Vagina (tissue), 2 donors: ENCODE data around the gene SLC9A9.

Experiments
- POLR2A ChIP-seq, 2 donors: fragments of 450-650 bp; IDR thresholded peaks; one replicate each; pipeline ENCODE4 v1.6.1; 2017; ENCODE audit warnings: antibody characterized with exemption in 2 of 2, mild to moderate bottlenecking in 2 of 2, moderate library complexity in 2 of 2
- POLR2AphosphoS5 ChIP-seq, 2 donors: sonication (generic); formaldehyde crosslinking; IDR thresholded peaks; one replicate each; pipeline ENCODE4 v1.9.0; 2017; ENCODE audit warnings: antibody characterized with exemption in 2 of 2, mild to moderate bottlenecking in 2 of 2, low read depth in 1 of 2; ENCODE audit not compliant: insufficient read depth in 1 of 2
- TF ChIP-seq, protein P1 (sequence below), 3 experiments: fragments of 450-650 bp in 2 of 3; fragments of 200-600 bp in 1 of 3; sonication (generic) in 1 of 3; IDR thresholded peaks; one replicate each; pipeline ENCODE4 v1.5.1; 2017 to 2019; ENCODE audit warnings: antibody characterized with exemption in 3 of 3, mild to moderate bottlenecking in 2 of 3, moderate library complexity in 2 of 3

DNA sequence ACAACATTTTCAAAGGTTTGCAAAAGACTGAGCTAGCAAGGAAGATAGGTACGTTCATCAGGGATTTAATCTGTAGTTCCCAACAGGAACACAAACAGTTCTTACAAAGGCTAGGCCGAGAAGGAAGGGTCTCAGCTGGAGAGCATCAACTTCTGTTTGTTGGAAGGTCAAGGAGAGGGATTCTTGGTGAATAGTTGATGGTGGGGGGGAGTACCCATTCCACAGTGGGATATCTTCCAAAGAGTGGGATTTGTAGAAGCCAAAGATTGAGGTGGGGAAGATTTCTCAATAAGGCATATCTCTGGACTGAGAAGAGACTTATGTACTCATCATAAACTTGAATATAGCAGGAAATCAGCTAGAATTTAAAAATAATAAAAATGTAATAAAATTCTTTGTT lies 496.9 kb downstream of the SLC9A9 start:
- TF ChIP-seq, protein P1, sequence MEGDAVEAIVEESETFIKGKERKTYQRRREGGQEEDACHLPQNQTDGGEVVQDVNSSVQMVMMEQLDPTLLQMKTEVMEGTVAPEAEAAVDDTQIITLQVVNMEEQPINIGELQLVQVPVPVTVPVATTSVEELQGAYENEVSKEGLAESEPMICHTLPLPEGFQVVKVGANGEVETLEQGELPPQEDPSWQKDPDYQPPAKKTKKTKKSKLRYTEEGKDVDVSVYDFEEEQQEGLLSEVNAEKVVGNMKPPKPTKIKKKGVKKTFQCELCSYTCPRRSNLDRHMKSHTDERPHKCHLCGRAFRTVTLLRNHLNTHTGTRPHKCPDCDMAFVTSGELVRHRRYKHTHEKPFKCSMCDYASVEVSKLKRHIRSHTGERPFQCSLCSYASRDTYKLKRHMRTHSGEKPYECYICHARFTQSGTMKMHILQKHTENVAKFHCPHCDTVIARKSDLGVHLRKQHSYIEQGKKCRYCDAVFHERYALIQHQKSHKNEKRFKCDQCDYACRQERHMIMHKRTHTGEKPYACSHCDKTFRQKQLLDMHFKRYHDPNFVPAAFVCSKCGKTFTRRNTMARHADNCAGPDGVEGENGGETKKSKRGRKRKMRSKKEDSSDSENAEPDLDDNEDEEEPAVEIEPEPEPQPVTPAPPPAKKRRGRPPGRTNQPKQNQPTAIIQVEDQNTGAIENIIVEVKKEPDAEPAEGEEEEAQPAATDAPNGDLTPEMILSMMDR (IDR thresholded peaks at IDR 0.05) = no peak
- TF ChIP-seq POLR2AphosphoS5 (IDR thresholded peaks at IDR 0.05; ENCODE audit: insufficient read depth in 1 of 2, low read depth in 1 of 2) (no peak), POLR2A (IDR thresholded peaks at IDR 0.05) (no peak)
